HepG2 (cell line): ENCODE results near the gene TREML4.

Experiments
- FOXJ3 ChIP-seq: sonication (generic); formaldehyde crosslinking; IDR thresholded peaks from 2 replicates; pipeline ENCODE4 v1.4.0; 2020; ENCODE audit warnings: missing genetic modification reagents, mild to moderate bottlenecking, borderline replicate concordance
- ZNF577 ChIP-seq: sonication (generic); formaldehyde crosslinking; IDR thresholded peaks from 2 replicates; pipeline ENCODE4 v1.4.0; 2020; ENCODE audit warnings: mild to moderate bottlenecking, low read depth, missing genetic modification reagents, borderline replicate concordance

- TF ChIP-seq FOXJ3 (CRISPR knock-in tag) (no peak), ZNF577 (CRISPR knock-in tag) (no peak)
These were observed 35.1 kb downstream of the TREML4 start for GRCh38 chr6:41263267-41263666.
